HG02885 (cell line): ENCODE results near the gene LETMD1.
"Not testable (repeated sequence)": the region's sequence is repeated elsewhere in the genome, so short reads cannot be mapped to it uniquely, and the experiment has no call there.

Source experiments
- ATAC-seq: cut with Tn5 transposase; IDR thresholded peaks from one replicate; pipeline ENCODE4 v1.9.1; 2021; ENCODE audit warnings: mild to moderate bottlenecking; ENCODE audit not compliant: unreplicated experiment, poor library complexity

The LETMD1 gene

DNA sequence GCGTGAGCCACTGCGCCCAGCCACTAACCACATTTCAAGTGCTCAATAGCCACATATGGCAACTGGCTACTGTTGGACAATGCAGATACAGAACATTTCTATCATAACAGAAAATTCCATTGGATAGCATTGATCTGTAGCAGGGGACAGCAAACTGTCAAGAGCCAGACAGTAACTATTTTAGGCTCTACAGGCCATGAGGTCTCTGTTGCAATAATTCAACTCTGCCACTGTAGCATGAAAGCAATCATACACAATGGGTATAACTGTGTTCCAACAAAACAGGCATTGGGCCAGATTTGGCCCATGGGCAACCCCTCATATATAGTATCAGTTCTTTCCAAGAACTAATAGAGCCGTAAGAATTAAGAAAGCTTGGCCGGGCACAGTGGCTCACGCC is 27.3 kb downstream of the LETMD1 start:
- no peak for ATAC-seq

DNA sequence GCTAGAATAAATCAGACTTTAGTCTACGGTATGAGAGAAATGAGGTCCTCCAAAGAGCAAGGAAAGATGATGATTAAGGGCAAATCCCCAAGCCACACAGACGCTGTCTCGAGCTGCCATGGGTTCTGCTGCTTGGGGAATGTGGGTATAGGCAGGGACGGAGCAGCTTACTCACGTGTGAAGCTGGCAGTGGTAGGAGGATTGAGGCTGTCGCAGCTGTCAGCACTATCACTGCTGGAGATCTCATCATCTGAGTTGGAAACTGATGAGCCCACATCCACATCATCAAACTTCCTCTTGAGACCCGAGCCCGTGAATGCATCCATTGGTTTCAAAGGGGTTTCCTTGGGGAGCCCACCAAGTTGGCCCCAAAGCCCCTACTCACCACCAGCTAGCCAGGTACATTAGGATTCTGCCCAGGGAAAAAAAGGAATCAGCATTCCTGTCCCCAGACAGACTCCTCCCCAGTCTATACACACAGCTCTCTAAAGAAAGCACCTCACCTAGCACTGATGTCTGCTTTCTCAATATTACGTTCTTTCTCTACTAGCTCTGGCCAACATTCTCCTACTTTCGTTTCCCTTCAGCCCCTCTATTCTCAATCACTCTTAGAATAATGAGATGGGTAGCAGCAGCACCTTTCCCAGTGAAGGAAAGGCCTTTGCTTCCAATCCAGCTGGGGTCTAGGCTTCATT is 28.3 kb downstream of the LETMD1 start:
- ATAC-seq: no peak

DNA sequence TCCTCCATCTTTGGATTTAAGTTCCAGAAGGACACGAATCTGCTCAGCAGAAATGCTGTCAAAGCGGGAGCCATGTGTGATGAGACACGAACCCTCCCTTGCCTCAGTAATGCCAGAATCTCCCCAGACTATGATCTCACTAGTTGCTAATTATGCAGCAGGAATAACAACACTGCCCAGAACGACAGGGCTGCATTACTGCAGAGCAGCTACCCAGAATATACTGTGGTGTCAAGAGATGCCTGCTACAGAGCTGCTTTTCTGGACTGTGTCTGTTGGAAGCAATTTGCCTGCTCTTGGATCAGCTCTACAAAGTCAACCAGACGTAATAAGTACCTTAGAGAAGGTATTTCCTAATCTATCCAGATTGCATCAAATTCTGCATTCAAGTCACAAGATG is 29.8 kb downstream of the LETMD1 start:
- ATAC-seq: no peak

DNA sequence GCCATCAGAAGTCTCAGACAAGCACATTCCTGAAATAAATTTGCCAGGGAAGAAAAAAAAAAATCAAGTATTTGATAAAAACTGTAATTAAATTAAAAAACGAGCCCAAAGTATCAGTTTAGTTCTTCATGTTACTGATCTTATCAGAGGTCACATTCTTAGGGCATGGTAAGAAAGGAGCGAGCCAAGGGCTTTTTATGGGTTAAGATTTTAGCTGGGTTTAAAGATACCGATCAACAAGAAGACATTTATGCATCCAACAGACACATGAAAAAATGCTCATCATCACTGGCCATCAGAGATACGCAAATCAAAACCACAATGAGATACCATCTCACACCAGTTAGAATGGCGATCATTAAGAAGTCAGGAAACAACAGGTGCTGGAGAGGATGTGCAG is 30.2 kb downstream of the LETMD1 start:
- not testable (repeated sequence) for ATAC-seq

GRCh38 chr12:51078866-51079265 is 30.7 kb downstream of the LETMD1 start:
- not testable (repeated sequence) for ATAC-seq

DNA sequence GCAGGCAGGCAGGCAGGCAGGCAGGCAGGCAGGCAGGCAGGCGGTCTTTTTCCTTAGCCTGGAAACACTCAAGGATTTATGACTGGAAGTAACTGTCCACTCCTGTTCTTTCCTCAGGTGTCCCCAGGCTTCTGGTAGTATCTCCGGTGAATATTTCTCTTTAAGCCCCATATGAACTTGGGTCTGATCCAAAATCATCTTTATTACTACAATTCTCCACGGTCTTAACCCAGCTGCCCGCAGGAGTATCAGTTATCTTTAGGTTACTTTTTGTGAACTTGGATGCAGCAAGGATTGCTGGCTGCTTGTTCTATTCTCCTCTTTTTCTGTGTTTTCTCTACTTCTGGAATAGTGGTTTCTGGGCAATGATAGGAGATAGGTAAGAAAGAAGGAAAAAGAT is 32.0 kb downstream of the LETMD1 start:
- ATAC-seq: no peak

GRCh38 chr12:51081421-51081820 is 33.3 kb downstream of the LETMD1 start:
- no peak for ATAC-seq

DNA sequence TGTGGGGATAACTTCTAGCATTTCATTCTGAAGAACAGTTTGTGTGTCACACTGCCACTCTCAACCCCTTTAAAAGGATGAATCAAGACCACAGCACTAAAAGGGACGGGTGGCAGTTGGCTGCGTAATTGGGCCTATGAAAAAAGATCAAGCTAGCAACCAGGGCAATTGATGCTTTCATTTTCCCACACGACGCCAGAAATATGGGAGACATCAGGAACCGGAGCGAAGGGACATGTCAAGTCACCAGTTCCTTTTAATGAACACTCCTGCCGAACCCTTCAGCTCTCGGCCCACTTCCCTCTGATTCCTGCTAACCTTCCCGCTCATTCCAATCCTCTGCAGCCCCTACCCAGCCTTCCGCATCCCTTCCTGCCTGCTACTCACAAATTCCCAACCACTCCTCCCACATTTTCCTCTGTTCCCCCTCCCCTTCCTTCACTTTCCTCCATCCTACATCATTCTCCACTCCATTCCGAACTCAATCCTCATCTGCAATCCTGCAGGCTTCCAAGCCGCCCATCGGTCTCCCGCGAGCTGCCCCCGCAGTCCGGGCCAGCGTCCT is 34.5 kb downstream of the LETMD1 start:
- no peak for ATAC-seq

GRCh38 chr12:51083126-51083833 is 35.2 kb downstream of the LETMD1 start, which contains the start of gene CSRNP2:
TSS of gene CSRNP2 (minus strand) at chr12:51083596. CDS start at chr12:51076561, 7,035 bp downstream.
- peak; percentile 97 for ATAC-seq

- ATAC-seq: no peak
Measured at GRCh38 chr12:51085757-51086156, 37.6 kb downstream of the LETMD1 start.

GRCh38 chr12:51086933-51087332 is 38.8 kb downstream of the LETMD1 start:
- no peak for ATAC-seq

DNA sequence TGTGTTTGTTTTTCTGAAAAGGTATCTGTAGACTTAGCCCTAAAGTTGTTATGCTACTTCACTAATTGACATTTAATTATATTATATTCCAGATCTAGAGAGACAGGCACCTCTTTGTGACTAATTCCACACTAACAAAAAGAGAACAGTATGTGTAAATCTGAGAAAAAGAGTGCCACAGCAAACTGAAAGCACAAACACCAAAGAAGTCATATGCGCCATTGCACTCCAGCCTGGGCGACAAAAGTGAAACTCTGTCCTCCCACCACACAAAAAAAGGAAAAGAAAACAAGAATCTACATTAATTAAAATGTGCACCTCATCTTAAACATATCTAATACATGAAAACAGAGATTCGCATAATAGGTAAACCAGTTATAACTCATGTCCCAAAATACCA is 39.7 kb downstream of the LETMD1 start:
- no peak for ATAC-seq

GRCh38 chr12:51090705-51091229 is 42.6 kb downstream of the LETMD1 start:
- no peak for ATAC-seq

DNA sequence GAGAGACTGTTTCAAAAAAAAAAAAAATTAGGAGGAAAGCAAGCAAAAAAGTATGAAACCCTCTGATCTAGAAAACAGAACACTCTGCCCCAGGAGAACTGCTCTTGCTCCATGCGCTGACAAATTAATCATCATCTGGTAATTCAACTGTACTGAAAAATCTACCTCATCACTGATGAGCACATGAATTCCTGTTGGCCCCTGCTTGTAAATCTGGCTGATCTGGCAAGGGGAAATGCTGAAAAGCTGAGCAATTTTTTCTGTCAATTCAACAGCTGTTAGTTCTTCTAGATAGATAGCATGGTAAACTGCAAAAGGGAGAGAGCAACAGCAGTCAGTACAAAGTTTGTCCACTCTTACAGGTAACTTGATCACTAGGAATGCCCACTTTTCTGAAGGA is 50.5 kb downstream of the LETMD1 start:
- ATAC-seq: no peak

DNA sequence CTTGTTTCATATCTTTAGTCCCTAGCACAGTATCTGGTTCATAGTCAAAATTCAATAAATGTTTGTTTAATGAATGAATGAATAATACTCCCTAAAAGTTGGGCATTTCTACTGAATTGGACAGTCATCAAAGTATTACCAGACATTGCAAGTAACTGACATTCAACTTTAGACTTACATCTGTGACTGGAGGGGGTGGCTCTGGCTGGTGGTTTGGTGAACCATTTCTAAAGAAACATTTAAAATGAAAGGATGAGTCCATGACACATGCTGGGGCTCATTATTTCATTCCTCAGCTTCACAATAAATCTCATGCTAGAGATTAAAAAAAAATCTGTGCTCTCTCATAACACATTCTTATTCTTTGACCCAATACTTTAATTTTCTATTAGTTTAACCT is 55.9 kb downstream of the LETMD1 start:
- no peak for ATAC-seq

DNA sequence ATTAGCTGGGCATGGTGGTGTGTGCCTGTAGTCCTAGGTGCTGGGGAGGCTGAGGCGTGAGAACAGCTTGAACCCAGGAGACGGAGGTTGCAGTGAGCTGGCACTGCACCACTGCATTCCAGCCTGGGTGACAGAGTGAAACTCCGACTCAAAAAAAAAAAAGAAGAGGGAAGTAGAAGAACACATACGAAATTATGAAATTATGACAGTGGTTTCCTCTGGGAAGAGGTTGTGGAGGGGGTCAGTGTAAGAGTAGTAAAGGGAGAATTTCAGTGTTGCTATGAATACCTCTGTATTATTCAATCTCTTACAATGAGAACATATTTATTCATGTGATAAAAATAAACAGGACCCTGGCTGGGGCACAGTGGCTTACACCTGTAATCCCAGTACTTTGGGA is 60.0 kb downstream of the LETMD1 start:
- ATAC-seq: no peak
